GM21529 (cell line): ENCODE results near the gene XCL1.

ENCODE experiments used
- ATAC-seq: cut with Tn5 transposase; IDR thresholded peaks from one replicate; pipeline ENCODE4 v1.9.1; 2021; ENCODE audit not compliant: unreplicated experiment

The XCL1 gene

DNA sequence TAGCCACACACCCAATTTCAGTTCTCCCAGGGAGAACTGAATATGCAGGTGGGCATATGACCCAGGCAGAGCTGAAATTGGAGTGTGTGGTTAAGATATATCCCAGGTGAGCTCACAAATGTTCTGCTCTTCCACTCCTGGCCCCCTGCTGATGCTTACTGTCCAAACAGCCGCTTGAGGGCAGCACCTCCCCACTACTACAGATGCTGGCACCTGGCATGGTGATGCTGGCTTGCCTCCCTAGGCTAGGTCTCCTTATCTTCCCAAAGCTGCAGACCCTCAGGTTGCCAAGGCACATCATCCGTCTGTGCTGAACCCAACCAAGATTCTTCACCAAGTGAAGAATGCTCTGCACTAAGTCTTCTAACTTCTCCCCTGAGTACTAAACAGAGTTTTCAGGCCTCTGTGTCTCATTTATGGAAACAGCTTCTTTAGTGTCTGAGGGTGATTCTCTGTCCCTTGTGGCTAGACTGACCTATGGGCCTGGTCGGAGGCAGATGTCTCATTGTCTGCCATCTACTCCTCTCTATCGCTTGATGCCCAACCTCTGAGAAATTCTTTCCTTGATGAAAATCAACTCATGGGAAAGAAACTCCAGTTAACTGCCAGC, 27.2 kb downstream of the XCL1 start:
- ATAC-seq: peak; percentile 81

DNA sequence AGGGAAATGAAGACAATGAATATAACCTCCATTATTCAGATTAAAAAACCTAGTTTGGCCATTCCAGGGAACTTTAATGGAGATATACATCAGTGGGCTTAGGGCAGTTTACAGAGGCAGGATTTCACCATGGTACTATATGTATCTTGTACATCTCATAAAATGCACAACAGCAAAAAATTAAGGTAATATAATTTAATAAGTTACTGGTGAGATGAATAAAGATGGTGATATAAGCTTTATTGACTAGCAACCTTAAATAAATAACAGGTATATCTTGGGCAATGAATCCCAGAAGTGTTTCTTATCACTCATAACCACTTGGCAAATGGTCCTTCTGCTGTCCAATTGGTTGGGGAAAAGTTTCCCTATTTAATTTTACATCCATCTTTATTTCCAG, 29.0 kb downstream of the XCL1 start:
- ATAC-seq: no peak

DNA sequence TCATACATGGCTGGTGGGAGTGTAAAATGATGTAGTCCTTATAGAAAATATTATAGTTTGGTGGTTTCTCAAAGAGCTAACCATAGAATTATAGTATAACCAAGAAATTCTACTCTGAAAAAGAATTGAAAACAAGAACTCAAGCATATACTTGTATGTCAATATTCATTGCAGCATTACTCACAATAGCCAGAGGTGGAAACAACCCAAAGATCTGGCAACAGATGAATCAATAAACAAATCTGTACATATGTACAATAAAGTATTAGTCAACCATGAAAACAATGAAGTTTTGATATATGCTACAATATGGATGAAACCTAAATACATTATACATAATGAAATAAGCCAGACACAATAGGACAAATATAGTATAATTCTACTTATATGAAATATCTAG, 29.7 kb downstream of the XCL1 start:
- no peak for ATAC-seq

DNA sequence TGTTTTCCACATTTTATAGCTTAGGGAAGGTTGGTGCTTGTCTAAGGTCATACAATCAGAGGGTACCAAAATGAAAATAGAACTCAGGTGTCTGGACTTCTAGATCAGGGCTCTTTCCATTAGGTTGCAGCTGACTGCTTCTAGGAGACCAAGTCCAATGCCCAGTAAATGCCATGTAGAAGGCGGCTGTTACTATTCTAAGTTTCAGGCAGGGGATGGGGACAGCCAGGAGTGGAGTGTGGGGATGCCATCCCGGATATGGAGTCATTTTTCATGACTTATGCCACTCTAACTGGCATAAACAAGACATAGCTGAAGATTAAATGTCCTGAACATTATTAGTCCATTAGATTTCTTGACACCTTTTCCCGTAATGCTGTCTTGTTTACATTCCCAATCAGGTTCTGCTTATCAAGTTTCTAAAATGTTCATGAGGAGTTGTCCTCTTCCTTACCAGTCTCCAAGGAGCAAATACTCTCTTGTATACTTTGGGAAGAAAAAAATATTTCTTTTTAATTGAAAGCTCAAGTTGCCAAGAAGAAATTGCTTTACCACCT, 31.5 kb downstream of the XCL1 start:
- no peak for ATAC-seq

DNA sequence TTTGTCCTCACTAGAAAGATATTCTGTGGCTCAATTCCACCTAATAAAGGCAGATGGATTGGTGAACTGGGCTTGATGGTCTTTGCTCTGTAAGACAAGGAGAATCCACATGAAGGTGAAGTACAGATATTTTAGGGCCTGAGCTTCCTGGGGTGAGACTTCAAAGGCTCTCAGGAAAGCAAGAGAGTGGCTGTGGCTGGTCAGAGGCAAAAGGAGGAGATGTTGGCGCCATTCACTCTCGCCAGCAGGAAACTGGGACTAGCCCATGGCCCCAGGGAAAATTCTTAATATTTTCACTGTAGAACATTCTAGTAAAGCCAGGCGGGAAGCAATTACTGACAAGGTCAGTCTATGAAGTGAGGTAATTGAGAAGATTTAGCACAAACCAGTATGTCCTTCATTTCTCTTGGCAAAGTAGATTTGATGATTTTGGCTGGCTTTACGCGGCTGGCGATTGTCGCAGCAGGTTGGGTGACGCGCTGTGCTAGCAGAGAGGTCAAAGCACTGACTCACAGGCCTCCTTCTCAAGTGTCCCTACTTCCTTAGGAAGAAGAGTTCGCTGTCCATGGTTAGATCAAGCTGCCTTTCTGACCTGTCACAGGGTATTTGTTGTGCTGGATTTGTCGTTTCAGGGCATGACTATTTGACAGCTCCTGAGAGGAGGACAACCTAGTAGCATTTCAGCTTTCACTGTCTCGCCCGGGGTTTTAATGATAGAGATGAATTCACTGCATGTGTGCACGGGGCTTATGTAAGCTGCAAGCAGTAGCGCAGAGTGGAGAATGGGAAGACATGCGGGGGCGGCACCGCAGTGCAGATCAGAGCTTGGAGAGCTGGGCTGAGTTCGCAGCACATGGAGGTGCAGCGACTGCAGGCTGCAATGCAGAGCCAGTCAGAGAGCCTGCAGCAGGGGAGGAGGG, 32.7 kb downstream of the XCL1 start:
- no peak for ATAC-seq

DNA sequence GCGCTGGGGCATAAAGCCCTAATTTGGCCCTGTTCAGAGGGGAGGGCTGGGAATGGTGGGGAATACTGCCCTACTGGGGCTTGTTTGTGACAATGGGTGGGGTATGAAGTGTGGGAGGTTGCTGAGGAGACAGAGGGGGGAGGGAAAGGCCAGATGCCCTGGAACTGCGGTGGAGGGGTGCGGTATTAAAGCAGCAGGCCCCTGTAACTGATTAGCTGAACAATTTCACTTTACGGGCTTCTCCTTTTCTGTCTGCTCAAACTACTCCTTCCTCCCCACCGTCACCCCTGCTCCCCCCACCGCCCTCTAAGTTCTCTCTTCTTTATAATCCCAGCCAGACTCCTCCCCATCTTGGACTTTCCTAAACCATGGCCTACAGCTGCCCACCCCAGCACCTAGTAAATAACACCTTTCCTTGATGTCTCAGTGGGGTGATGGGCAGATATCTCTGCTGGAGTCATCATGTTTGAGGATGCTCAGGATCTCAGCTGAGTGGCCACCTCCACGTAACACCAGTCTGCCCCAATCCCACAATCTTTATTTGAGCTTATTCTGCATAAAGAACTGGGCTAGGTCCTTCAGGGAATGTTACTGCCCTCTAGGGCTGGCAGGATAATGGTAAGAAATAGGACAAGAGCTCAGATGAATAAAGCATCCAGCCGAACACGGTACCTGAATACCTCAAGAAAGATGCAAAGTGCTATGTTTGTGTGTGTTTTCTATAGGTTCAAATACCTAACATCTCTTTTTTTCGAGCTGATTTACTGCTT, 33.5 kb downstream of the XCL1 start:
- no peak for ATAC-seq

DNA sequence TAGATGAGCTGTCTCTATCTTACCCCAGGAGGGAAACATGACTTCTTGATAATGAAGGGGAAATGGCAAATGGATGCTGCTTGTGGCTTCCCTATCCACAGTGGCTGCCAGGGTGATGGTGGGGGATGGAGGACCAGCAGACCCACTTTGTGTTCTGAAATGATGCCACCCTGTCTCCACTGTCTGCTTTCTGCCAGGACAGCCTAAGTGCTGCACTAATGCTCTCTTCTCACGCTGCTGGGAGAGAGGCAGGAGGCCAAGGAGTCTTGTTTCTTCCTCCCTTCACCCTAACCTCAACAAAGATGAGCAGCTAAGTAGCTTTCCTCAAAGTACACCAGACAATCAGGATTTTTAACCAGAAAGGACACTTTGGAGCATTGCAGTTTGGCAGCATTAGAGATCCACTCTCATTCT, 36.6 kb downstream of the XCL1 start:
- ATAC-seq: no peak

DNA sequence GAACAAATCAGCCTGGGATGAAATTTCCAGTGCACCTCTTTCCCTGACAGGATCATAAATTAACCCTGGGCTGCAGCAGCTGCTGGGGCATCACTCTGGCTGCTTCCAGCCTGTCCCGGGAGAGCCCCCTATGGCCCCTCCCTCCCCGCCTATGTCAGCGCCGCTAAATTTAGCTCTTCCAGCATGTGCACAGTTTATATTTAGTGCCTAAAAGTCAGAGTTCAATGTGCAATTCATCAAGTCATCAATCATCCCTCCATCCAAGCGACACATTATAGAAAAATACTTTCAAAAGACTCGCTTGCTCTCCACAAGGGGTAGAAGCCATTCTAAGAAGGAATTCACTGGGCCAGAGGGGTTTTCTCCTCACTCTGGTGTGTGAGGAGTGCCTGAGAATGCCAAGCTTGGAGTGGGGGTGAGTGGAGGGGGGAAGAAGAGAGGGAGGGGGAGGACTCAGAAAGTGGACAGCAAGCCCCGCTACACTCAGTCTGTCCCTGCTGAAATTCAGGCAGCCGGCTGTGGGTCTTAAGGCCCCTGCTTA, 37.4 kb downstream of the XCL1 start:
- ATAC-seq: no peak

DNA sequence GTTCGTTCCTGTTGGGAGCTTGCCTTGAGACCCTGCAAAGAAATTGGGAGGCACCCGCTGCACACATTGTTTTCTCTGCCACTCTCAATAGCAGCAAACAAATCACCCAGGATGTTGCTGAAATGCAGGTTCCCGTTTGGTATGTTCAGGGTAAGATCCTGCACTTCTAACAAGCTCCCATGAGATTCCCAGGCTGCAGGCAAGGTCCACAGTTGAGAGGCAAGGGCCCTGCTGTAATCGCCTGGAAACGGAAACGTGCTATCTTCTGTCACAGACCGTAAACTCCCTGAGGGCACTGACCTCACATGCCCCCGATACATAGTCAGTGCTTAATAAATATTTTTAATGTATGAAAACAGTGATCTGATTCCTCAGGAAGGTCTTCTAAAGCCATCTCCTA, 37.8 kb downstream of the XCL1 start:
- no peak for ATAC-seq

DNA sequence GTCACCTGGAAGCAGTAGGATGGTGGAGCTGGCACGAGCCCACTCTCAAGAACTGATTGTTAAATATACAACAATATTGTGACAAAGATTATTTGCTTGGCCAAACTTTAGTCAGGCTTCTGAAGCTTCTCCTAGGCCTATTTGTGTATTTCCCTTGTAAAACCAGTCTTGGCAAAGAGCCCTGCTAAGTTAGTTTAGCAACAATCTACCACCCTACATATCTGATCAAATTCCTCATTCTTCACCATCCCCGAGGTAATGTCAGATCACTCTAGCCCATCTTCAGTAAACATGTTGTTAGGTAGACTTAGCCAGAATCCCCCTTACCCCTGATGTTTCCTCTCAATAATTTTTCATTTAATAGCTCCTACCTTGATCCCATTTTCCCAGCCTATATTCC, 39.6 kb downstream of the XCL1 start:
- no peak for ATAC-seq

DNA sequence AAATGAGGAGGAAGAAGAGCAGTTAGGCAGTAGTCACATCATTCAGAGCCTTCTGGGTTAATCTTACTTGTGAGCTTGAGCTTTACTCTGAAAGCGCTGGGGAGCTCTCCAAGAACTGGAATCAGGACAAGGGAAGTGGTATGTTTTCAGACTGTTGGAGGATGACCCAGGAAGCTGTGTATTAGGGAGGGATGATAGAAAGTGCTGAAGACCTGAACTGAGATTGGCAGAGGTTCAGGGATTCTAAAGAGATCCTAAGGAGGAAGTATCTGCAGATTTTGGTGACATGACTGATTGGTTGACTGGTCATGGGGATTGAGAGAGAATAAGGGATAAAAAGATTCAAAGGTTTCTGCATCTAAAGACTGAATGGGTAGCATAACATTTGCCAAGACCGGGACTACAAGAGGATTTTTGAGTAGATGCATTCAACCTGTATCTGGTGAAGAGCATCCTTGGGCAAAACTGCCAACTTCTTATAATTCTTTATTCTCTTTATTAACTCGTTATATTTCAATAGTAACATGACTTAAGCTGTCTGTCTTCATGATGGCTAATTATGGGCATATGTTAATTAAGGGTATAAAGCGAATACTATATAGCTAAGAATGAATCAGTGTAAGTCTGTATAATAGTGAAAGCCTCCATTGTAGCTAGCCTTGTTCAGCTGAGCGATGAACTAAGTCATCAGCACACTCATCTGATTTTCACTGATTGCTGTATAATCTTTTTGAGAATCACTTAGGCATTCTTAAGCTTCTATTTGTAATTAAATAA, 41.8 kb downstream of the XCL1 start:
- no peak for ATAC-seq

DNA sequence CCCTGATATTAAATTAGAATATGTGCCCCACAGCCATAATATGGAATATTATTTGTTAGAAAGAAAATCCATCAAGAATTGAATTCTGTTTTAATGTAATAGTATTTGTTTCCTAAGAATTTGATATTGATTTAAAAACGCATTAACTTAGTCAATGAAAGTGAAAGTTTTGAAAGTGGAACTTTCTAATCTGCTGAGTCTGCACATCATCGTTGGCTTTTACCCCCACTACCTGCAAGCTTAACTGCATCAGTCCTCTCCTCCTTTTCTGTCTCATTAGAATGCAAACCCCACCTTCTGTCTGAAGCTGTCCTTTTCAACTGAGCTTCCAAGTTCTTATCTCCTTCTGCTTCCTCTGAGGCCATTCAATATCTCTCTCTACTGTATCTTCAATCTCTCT, 42.5 kb downstream of the XCL1 start:
- no peak for ATAC-seq

DNA sequence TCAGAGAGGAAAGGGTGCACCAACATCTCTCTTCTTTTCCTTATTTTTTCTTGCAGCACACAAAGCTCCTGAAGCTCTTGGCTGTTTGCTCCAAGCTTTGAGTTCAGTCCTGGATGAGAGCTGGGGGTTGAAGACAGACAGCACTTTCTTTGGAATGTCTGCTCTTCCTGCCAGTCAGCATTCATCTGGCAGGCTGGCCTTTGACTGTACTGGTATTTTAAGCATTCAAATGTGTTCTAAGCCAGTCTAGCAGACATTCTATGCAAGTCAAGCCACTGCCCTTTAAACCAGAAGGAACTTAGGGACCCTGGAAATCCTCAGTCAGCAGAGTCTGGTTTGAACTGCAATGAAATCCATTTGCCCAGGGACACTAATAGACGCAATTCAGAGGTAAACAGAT, 45.0 kb downstream of the XCL1 start:
- ATAC-seq: no peak

DNA sequence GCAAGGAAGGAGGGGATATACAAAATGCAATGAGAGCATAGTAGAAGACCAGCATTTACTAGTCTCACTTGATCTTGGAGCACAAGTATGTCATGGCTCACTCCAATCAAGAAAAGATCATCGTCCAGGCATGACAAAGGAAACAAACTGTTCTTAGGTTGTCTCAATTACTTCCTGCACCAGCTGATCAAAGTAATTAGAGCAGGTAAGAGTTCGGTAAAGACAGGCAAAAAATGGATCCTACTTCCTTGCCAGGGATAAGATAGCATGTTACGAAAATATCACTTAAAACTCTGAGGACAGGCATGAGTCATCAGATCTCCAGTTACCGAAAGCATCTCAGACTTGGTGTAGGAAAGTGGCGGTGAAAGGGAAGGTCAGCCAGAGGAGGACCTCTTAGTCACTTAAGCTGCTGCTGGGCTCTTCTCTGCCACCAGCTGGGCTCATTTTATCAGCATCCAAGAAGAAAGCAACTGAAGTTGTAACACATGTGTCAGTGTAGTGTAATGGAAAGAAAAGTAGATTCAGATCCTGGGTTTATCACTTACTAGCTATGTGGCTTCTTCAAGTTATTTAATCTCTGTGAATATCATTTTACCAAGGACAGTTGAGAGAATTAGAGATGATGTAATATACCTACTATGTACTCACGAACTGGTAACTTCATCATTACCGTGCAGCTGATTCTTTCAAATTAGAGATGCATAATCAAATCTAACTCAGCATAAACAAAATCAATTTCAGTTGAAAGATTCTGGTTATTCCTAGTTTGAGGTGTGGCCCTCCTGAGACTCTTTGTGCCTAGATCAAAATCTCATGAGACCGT, 46.8 kb downstream of the XCL1 start:
- ATAC-seq: no peak

DNA sequence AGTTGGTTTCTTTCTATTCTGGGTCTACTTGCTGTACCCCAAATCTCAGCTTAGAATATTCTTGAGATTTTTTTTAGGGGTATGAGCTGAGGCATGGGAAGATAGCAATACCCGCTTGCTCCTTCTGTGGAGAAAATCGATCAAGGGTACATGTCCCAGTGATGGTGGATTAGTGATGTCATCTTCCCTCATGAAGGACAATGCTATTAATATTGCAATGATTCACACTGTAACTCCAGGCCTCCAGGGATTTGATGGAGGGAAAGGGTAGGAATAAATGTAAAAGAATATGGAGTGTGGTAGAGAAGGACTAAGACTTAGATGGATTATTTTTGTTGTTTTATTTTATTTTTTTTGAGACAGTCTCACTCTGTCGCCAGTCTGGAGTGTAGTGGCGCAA, 47.4 kb downstream of the XCL1 start:
- no peak for ATAC-seq

DNA sequence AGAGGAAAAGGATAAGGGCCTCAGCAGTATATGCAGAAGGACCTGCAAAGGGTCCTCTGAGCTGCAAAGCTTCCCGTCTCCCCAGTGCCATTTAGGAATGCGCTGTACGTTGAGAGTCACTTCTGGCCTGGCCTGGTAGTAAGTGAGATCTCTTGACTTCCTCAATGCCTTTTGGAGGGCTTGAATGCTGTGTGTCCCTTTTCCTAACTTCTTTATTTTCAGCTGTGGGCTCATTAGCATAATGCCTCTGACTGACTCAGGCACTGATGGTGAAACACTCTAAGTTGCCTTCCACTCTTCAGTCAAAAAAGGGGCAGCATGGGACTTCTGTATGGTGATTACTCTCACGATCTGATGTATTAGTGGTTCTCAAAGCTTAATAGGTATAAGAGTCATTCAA, 49.9 kb downstream of the XCL1 start:
- ATAC-seq: no peak

DNA sequence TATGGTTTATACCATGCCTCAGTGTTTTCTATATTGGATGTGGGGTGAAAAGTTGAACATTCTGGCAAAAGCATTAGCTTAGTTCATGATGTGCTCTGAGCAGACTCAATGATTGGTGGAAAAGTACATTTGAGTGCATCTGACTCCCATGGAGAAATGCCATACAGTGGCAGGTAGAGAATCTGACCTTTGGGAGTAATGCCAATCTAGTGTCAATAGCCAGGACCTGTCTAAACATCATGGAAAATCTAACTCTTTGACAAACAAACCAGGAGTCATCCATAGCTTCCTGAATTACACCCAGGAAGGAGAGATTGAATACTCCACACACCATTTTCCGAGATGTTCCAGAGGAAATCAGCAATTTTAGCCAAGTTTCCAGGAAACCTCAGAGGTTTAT, 51.0 kb downstream of the XCL1 start:
- no peak for ATAC-seq

DNA sequence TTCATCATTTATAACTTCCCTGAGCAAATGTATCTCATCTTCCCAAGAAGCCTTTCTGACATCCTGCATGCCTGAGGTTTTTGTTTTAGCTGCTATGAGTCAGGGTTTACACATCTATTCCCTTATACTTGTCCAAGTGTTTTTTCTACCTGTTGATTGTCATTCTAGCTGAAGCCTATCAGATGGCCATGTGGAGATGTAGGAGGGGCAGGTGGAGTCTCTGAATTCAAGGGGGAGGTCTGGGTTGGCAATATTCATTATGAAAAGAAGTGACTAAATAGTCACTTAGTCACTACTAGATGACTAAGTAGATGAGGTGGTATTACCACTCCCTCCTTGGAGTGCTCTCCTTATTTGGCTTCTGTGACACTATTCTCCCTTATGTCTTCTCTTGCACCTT, 52.4 kb downstream of the XCL1 start:
- no peak for ATAC-seq

DNA sequence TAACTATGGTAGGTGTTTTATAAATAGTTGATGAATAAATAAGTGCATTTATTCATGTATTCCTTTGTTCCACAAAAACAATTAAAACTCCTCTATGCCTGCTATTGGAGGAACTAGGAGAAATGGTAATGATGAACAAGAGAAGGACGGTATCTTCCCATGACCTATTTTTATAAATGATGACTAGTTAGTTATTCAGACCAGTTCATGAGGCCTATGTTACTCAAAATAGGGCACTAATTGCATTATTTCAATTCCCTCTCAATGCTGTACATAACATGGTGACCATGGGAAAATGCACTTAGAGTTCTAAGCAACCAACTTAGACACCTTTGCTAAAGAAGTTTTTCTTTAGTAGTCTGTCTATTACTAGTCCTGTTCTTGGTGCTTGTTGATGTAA, 53.1 kb downstream of the XCL1 start:
- ATAC-seq: no peak
